ENCODE results near the gene STX7.

DNA sequence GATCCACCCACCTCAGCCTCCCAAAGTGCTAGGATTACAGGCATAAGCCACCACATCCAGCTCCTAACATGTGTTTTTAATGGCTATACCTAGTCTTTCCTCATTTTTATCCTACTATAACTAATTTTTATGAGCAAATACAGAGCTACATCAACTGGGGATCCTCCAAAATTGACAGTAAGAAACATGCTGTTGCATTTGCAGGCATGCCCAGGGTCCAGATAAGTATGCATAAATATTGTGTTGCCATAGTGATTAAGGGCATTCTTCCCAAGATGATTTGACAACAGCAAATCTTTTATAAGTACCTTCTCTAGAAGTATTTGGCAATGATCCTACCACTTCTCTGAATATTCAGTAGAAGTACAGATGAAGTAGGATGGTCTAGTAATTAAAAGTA, 69.7 kb downstream of the STX7 start:
- TF ChIP-seq, protein P1, sequence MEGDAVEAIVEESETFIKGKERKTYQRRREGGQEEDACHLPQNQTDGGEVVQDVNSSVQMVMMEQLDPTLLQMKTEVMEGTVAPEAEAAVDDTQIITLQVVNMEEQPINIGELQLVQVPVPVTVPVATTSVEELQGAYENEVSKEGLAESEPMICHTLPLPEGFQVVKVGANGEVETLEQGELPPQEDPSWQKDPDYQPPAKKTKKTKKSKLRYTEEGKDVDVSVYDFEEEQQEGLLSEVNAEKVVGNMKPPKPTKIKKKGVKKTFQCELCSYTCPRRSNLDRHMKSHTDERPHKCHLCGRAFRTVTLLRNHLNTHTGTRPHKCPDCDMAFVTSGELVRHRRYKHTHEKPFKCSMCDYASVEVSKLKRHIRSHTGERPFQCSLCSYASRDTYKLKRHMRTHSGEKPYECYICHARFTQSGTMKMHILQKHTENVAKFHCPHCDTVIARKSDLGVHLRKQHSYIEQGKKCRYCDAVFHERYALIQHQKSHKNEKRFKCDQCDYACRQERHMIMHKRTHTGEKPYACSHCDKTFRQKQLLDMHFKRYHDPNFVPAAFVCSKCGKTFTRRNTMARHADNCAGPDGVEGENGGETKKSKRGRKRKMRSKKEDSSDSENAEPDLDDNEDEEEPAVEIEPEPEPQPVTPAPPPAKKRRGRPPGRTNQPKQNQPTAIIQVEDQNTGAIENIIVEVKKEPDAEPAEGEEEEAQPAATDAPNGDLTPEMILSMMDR (IDR thresholded peaks at IDR 0.05), result no peak
- TF ChIP-seq FOSB (CRISPR knock-in tag; IDR thresholded peaks at IDR 0.05) (no peak), JUNB (IDR thresholded peaks at IDR 0.05) (no peak), POLR2A (IDR thresholded peaks at IDR 0.05; ENCODE audit: low read length) (no peak), KDM1A (IDR thresholded peaks at IDR 0.05; ENCODE audit: low read depth) (no peak), MYC (IDR thresholded peaks at IDR 0.05; ENCODE audit: borderline replicate concordance, low read length) (no peak), BHLHE40 (IDR thresholded peaks at IDR 0.05; ENCODE audit: low read depth, low read length) (no peak), CEBPB (IDR thresholded peaks at IDR 0.05) (no peak), SMC3 (IDR thresholded peaks at IDR 0.05) (no peak)
- TF ChIP-seq, protein P2, sequence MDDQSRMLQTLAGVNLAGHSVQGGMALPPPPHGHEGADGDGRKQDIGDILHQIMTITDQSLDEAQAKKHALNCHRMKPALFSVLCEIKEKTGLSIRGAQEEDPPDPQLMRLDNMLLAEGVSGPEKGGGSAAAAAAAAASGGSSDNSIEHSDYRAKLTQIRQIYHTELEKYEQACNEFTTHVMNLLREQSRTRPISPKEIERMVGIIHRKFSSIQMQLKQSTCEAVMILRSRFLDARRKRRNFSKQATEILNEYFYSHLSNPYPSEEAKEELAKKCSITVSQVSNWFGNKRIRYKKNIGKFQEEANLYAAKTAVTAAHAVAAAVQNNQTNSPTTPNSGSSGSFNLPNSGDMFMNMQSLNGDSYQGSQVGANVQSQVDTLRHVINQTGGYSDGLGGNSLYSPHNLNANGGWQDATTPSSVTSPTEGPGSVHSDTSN (IDR thresholded peaks at IDR 0.05), result no peak

Data from A549 (cell line).